ENCODE measurements around the gene ACOD1.
"Not testable (repeated sequence)": the region's sequence is repeated elsewhere in the genome, so short reads cannot be mapped to it uniquely, and the experiment has no call there.

ACOD1 gene

GRCh38 chr13:76948149-76948548 is at the start of gene ACOD1:
ACOD1 (plus strand) TSS chr13:76948511; CDS start chr13:76948559, 48 bp downstream.
- DNase-seq = peak; percentile 59 to 96 (median 91)

- not testable (repeated sequence) for DNase-seq
Measured at GRCh38 chr13:76899066-76899465, 49.2 kb upstream of the ACOD1 start.

- peak; percentile 89 to 94 (median 93) for DNase-seq
Measured at GRCh38 chr13:76903544-76904162, 44.7 kb upstream of the ACOD1 start.

- DNase-seq = peak; percentile 79 to 90 (median 88)
Measured at GRCh38 chr13:76904507-76904906, 43.8 kb upstream of the ACOD1 start.

- DNase-seq = no peak
Measured at GRCh38 chr13:76912476-76912875, 35.8 kb upstream of the ACOD1 start.

GRCh38 chr13:76913898-76914297 is 34.4 kb upstream of the ACOD1 start:
- DNase-seq = no peak

- DNase-seq = no peak
Measured at GRCh38 chr13:76917095-76917494, 31.2 kb upstream of the ACOD1 start.

- not testable (repeated sequence) for DNase-seq
Measured at GRCh38 chr13:76917755-76918481, 30.4 kb upstream of the ACOD1 start.

GRCh38 chr13:76921516-76921915 is 26.8 kb upstream of the ACOD1 start:
- no peak for DNase-seq

- DNase-seq = no peak
Measured at GRCh38 chr13:76925115-76925514, 23.2 kb upstream of the ACOD1 start.

- no peak for DNase-seq
Measured at GRCh38 chr13:76927955-76928354, 20.4 kb upstream of the ACOD1 start.

- DNase-seq = no peak
Measured at GRCh38 chr13:76928456-76928855, 19.9 kb upstream of the ACOD1 start.

- peak; percentile 53 to 71 (median 54) for DNase-seq
Measured at GRCh38 chr13:76929320-76929719, 19.0 kb upstream of the ACOD1 start.

- no peak for DNase-seq
Measured at GRCh38 chr13:76929851-76930374, 18.4 kb upstream of the ACOD1 start.

GRCh38 chr13:76932076-76932475 is 16.2 kb upstream of the ACOD1 start:
- no peak for DNase-seq

GRCh38 chr13:76934671-76935070 is 13.6 kb upstream of the ACOD1 start:
- no peak for DNase-seq

GRCh38 chr13:76936763-76937162 is 11.5 kb upstream of the ACOD1 start:
- peak; percentile 54 to 73 (median 73) for DNase-seq

- DNase-seq = peak; percentile 92 to 99 (median 98)
Measured at GRCh38 chr13:76937281-76937820, 11.0 kb upstream of the ACOD1 start.

GRCh38 chr13:76939215-76939614 is 9.1 kb upstream of the ACOD1 start:
- DNase-seq = peak; percentile 62 to 96 (median 95)

GRCh38 chr13:76942363-76942762 is 5.9 kb upstream of the ACOD1 start:
- DNase-seq = no peak

- no peak for DNase-seq
Measured at GRCh38 chr13:76943646-76944045, 4.7 kb upstream of the ACOD1 start.

GRCh38 chr13:76944456-76944855 is 3.9 kb upstream of the ACOD1 start:
- peak; percentile 86 to 98 (median 97) for DNase-seq

GRCh38 chr13:76950101-76950500 is 1.8 kb downstream of the ACOD1 start:
- DNase-seq = peak in 2 of 3 donors; percentile 56 to 57

GRCh38 chr13:76953968-76954367 is 5.7 kb downstream of the ACOD1 start:
- DNase-seq = peak in 1 of 3 donors; percentile 37

Measured in suppressor macrophage treated with lipopolysaccharide for 1 hour (primary cell).